Tibial artery (tissue), 4 donors: ENCODE data around the gene PSMD12.

Source experiments
- DNase-seq, 2 donors: peaks; one replicate each; pipeline ENCODE4 v3.0.0-alpha.2; 2019
- H3K27ac ChIP-seq, 2 donors: fragments of 200-600 bp; sonication (generic) in 1 of 2; 1 replicate in 1 of 2; 2 replicates in 1 of 2; pipeline ENCODE4 v1.5.1; 2018 to 2019; ENCODE audit warnings: mild to moderate bottlenecking in 1 of 2
- H3K27me3 ChIP-seq, 2 donors: fragments of 200-600 bp; sonication (generic) in 1 of 2; one replicate each; pipeline versions ENCODE4 v1.5.1 to v1.6.0; 2016 to 2019
- H3K36me3 ChIP-seq, 3 donors: fragments of 200-600 bp; sonication (generic) in 2 of 3; one replicate each; pipeline ENCODE4 v1.5.1; 2016 to 2019; ENCODE audit warnings: mild to moderate bottlenecking in 2 of 3
- H3K4me1 ChIP-seq, 4 donors: fragments of 200-600 bp; sonication (generic) in 2 of 4; 1 replicate in 3 of 4; 2 replicates in 1 of 4; pipeline ENCODE4 v1.5.1; 2016 to 2019
- H3K4me3 ChIP-seq, 2 donors: fragments of 200-600 bp; sonication (generic) in 1 of 2; 1 replicate in 1 of 2; 2 replicates in 1 of 2; pipeline ENCODE4 v1.5.1; 2018 to 2019; ENCODE audit warnings: mild to moderate bottlenecking in 2 of 2
- H3K9me3 ChIP-seq, 3 donors: fragments of 200-600 bp; sonication (generic) in 1 of 3; one replicate each; pipeline ENCODE4 v1.5.1; 2016 to 2019
- intact Hi-C: fragments of 100-400 bp; cut with DNase I; formaldehyde crosslinking; loops from one replicate; pipeline ENCODE4 v1.15.0; 2023; ENCODE audit warnings: low total_unique reads
- TF ChIP-seq, protein P1 (sequence below), 2 experiments: fragments of 200-600 bp in 1 of 2; fragments of 450-650 bp in 1 of 2; IDR thresholded peaks; one replicate each; pipeline ENCODE4 v1.5.1; 2017 to 2019; ENCODE audit warnings: antibody characterized with exemption in 2 of 2, mild to moderate bottlenecking in 1 of 2, moderate library complexity in 1 of 2

Gene PSMD12

DNA sequence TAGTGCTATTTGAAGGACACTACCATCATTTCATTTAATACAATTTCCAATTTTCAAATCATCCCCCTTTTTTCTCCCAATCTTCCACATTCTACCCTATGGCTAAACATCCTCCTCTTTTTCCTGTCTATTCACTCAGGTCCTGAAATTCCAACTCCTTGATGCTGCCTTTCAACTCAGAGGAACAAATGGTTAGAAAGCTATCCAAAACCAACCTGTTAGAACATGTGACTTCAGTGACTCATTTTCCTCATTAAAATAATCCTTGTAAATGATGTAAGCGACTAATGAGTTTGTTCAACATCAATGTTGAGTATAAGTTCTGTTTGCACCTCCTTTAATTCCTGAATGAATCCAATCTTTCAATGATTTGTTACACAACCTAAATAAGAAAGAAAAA, 5.5 kb downstream of the PSMD12 start:
- intact Hi-C loops = no loop called here
- Histone ChIP-seq H3K9me3 (no peaks in the 10 kb centered on the region), H3K36me3 (peaks cover 5 to 22% (median 17%) of the 10 kb centered on the region in 3 donors), H3K4me3 (no peak overlapping the region), H3K4me1 (peaks cover 0 to 75% (median 40%) of the 10 kb centered on the region in 4 donors), H3K27ac (no peak overlapping the region), H3K27me3 (no peaks in the 10 kb centered on the region)
- TF ChIP-seq, protein P1, sequence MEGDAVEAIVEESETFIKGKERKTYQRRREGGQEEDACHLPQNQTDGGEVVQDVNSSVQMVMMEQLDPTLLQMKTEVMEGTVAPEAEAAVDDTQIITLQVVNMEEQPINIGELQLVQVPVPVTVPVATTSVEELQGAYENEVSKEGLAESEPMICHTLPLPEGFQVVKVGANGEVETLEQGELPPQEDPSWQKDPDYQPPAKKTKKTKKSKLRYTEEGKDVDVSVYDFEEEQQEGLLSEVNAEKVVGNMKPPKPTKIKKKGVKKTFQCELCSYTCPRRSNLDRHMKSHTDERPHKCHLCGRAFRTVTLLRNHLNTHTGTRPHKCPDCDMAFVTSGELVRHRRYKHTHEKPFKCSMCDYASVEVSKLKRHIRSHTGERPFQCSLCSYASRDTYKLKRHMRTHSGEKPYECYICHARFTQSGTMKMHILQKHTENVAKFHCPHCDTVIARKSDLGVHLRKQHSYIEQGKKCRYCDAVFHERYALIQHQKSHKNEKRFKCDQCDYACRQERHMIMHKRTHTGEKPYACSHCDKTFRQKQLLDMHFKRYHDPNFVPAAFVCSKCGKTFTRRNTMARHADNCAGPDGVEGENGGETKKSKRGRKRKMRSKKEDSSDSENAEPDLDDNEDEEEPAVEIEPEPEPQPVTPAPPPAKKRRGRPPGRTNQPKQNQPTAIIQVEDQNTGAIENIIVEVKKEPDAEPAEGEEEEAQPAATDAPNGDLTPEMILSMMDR (IDR thresholded peaks at IDR 0.05) = no peak
- DNase-seq = no peak

- Histone ChIP-seq H3K27me3 (no peaks in the 10 kb centered on the region), H3K4me1 (peaks cover 0 to 71% (median 36%) of the 10 kb centered on the region in 4 donors), H3K36me3 (peaks cover 9 to 29% (median 21%) of the 10 kb centered on the region in 3 donors), H3K4me3 (no peak overlapping the region), H3K9me3 (no peaks in the 10 kb centered on the region), H3K27ac (no peak overlapping the region)
- TF ChIP-seq, protein P1 (IDR thresholded peaks at IDR 0.05) = no peak
- DNase-seq = no peak
- intact Hi-C loops = no loop called here
These were observed 6.2 kb downstream of the PSMD12 start for GRCh38 chr17:67359960-67360791.

- Histone ChIP-seq H3K36me3 (peaks cover 16 to 45% (median 35%) of the 10 kb centered on the region in 3 donors), H3K9me3 (no peaks in the 10 kb centered on the region), H3K4me1 (peaks cover 0 to 55% (median 21%) of the 10 kb centered on the region in 4 donors), H3K27ac (no peak overlapping the region), H3K4me3 (no peak overlapping the region), H3K27me3 (no peaks in the 10 kb centered on the region)
- TF ChIP-seq, protein P1 (IDR thresholded peaks at IDR 0.05) = no peak
- no peak for DNase-seq
- intact Hi-C loops = no loop called here
These were observed 7.8 kb downstream of the PSMD12 start for GRCh38 chr17:67358612-67359011.

DNA sequence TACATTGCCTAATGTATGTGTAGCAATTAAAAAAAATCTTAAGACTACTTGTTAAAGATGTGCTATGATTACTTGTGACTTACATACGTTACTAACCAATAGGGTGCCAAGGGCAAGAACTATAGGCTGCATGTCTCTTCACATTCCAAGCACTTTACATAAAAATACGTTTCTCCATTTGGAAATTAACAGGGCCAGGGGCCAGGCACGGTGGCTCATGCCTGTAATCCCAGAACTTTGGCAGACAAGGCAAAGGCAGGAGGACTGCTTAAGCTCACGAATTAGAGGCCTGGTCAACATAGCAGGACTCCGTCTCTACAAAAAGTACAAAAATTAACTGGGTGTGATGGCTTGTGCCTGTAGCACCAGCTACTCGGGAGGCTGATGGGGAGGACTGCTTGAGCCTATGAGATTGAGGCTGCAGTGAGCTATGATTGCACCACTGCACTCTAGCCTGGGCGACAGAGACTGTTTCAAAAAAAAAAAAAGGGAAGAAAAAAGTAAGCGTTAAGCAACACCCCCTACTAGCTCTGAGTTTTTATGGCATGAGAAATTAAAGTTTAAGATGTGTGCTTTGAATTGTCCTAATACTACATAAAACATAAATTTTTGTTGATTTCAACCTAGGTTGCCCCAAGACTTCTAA, 12.3 kb downstream of the PSMD12 start:
- no peaks in the 10 kb centered on the region for H3K27me3 ChIP-seq
- peaks cover 29 to 77% (median 54%) of the 10 kb centered on the region in 3 donors for H3K36me3 ChIP-seq
- no peak for DNase-seq
- H3K27ac ChIP-seq = no peak overlapping the region
- H3K4me1 ChIP-seq = peaks cover 0 to 12% (median 3%) of the 10 kb centered on the region in 4 donors
- intact Hi-C loops = no loop called here
- TF ChIP-seq, protein P1 (IDR thresholded peaks at IDR 0.05) = no peak
- no peaks in the 10 kb centered on the region for H3K9me3 ChIP-seq
- H3K4me3 ChIP-seq = no peak overlapping the region

DNA sequence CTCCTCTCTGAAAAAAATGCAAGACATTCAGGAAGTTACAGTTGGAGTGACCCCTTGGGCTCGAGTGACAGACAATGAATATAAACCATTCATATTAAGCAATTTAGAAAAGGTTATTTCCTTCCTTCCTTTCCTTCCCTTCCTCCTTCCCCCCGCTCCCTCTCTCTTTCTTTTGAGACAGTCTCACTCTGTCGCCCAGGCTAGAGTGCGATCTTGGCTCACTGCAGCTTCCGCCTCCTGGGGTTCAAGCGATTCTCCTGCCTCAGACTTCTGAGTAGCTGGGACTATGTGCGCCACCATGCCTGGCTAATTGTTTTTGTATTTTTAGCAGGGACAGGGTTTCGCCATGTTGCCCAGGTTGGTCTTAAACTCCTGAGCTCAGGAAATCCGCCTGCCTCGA, 13.2 kb downstream of the PSMD12 start:
- Histone ChIP-seq H3K4me3 (no peak overlapping the region), H3K27ac (no peak overlapping the region), H3K4me1 (peaks cover 0 to 3% (median 0%) of the 10 kb centered on the region in 4 donors), H3K36me3 (peaks cover 38 to 86% (median 62%) of the 10 kb centered on the region in 3 donors), H3K27me3 (no peaks in the 10 kb centered on the region), H3K9me3 (no peaks in the 10 kb centered on the region)
- intact Hi-C loops = no loop called here
- TF ChIP-seq, protein P1 (IDR thresholded peaks at IDR 0.05) = no peak
- no peak for DNase-seq
